GM12892 (cell line): ENCODE data around the gene ATP11A.

Source experiments
- POLR2A ChIP-seq: IDR thresholded peaks from 2 replicates; pipeline ENCODE4 v1.6.1; 2011; ENCODE audit warnings: low read depth, low read length, control low read depth
- POLR2AphosphoS5 ChIP-seq: IDR thresholded peaks from 2 replicates; pipeline ENCODE4 v1.6.1; 2011; ENCODE audit warnings: low read depth, low read length, control low read depth
- TAF1 ChIP-seq: IDR thresholded peaks from 2 replicates; pipeline ENCODE4 v1.6.1; 2011; ENCODE audit warnings: low read depth, mild to moderate bottlenecking, control low read depth, low read length, borderline replicate concordance

DNA sequence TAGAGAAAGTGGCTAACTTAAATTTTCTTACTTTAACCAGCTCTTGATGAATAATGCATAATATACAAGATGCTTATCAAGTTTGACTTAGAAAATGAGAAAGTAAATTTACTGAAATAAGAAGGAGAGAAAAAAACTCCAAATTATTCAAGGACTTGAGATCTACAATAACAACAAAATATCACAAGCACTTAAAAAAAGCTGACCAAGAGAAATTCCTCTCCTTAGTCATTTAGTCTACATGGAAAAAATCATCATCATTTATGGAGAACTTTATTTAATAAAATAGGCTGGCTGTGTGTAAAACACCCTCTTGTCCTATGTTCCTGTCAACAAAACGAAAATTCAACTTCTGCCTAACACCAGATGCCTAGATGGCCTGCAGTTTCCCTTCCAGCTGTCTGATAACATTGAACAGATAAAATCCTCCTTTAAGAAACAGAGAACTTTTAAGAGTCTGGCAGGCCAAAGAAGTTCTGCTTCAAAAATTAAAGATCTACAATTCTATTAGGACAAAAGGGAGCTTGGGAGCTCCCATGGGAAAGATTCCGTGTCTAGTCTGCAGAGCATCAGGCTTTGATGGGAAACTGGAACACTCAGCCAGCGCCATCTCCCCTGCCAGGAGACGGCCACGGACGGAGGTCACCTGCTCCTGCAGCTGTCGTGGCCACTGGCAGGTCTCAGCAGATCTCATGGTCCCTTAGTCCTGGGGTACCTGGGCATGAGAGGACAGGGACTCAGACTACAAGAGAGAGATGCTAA lies 37.9 kb upstream of the ATP11A start:
- no peak for TF ChIP-seq TAF1
- no peak for TF ChIP-seq POLR2A
- no peak for TF ChIP-seq POLR2AphosphoS5
